H1 (cell line): ENCODE results near the gene DEGS2.

Source experiments
- CTCF ChIP-seq, 3 experiments: IDR thresholded peaks; 1 replicate in 2 of 3; 2 replicates in 1 of 3; pipeline versions ENCODE4 v1.5.1 to v1.6.1; 2011; ENCODE audit warnings: low read length in 3 of 3, mild to moderate bottlenecking in 3 of 3, inconsistent platforms in 2 of 3, low read depth in 1 of 3, moderate library complexity in 1 of 3; ENCODE audit not compliant: insufficient read depth in 1 of 3; ENCODE audit errors: control extremely low read depth in 1 of 3
- POLR2A ChIP-seq, 2 experiments: IDR thresholded peaks; 1 replicate in 1 of 2; 2 replicates in 1 of 2; pipeline ENCODE4 v1.6.1; 2011; ENCODE audit warnings: low read depth in 2 of 2, low read length in 2 of 2, mild to moderate bottlenecking in 2 of 2; ENCODE audit errors: control extremely low read depth in 1 of 2
- SAP30 ChIP-seq: fragments of 300-600 bp; sonication (generic); IDR thresholded peaks from 2 replicates; pipeline ENCODE4 v1.7.1; 2012; ENCODE audit warnings: low read length, moderate library complexity, mild to moderate bottlenecking, inconsistent platforms; ENCODE audit not compliant: insufficient read depth, insufficient replicate concordance
- TEAD4 ChIP-seq: IDR thresholded peaks from 2 replicates; pipeline ENCODE4 v1.6.1; 2012; ENCODE audit warnings: low read depth, low read length, inconsistent platforms, mixed read lengths

- TF ChIP-seq CTCF (IDR thresholded peaks at IDR 0.05; ENCODE audit: control extremely low read depth in 1 of 3, insufficient read depth in 1 of 3, low read depth in 1 of 3, low read length in 3 of 3) (peak; percentile 31 to 74 (median 62)), TEAD4 (no peak), SAP30 (no peak), POLR2A (IDR thresholded peaks at IDR 0.05; ENCODE audit: control extremely low read depth in 1 of 2, low read depth in 2 of 2, low read length in 2 of 2) (no peak)
Measured at GRCh38 chr14:100104523-100105300, 54.7 kb downstream of the DEGS2 start.
